Testis (tissue), 2 donors: Measurements from ENCODE around the gene MOB4.

Source experiments
- POLR2A ChIP-seq: fragments of 450-650 bp; IDR thresholded peaks from one replicate; pipeline ENCODE4 v1.6.1; 2017; ENCODE audit warnings: antibody characterized with exemption, mild to moderate bottlenecking, moderate library complexity
- TF ChIP-seq, protein P1 (sequence below), 3 experiments: fragments of 450-650 bp in 2 of 3; fragments of 200-600 bp in 1 of 3; sonication (generic) in 1 of 3; IDR thresholded peaks; one replicate each; pipeline ENCODE4 v1.5.1; 2016 to 2019; ENCODE audit warnings: antibody characterized with exemption in 3 of 3, mild to moderate bottlenecking in 2 of 3, moderate library complexity in 1 of 3

DNA sequence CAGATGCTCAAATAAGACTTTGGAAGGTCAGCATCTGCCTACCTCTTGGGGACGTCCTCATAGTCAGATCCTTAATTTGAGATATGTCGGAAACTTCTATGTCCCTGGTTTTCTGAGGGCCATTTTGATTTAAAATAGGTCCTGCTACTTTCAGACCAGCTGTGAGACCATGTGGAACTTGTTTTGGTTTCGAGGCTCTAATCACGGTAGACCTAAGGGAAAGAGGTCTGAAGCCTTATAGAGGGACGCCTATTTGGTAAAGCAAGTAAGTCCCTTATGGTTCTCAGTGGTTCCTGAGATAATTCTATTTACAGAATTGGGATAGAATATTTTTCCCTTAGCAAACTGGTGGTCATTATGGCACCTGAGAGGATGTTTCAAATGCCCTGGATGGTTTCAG is 84.4 kb downstream of the MOB4 start:
- TF ChIP-seq, protein P1, sequence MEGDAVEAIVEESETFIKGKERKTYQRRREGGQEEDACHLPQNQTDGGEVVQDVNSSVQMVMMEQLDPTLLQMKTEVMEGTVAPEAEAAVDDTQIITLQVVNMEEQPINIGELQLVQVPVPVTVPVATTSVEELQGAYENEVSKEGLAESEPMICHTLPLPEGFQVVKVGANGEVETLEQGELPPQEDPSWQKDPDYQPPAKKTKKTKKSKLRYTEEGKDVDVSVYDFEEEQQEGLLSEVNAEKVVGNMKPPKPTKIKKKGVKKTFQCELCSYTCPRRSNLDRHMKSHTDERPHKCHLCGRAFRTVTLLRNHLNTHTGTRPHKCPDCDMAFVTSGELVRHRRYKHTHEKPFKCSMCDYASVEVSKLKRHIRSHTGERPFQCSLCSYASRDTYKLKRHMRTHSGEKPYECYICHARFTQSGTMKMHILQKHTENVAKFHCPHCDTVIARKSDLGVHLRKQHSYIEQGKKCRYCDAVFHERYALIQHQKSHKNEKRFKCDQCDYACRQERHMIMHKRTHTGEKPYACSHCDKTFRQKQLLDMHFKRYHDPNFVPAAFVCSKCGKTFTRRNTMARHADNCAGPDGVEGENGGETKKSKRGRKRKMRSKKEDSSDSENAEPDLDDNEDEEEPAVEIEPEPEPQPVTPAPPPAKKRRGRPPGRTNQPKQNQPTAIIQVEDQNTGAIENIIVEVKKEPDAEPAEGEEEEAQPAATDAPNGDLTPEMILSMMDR (IDR thresholded peaks at IDR 0.05): no peak
- no peak for TF ChIP-seq POLR2A
